GM12878 (cell line): ENCODE results near the gene NOM1. TPM values are rescaled to one million over a fixed set of nuclear protein-coding genes. Genes with fewer than 3 reads are reported as not detected.

Experiments
- ATAC-seq: fragments of 200-7000 bp; cut with Tn5 transposase; 3 replicates; pipeline ENCODE4 v1.9.1; 2020; ENCODE audit warnings: mild to moderate bottlenecking, moderate library complexity
- BruUV-seq: library from RNA; stranded (reverse); fragments of 400-500 nt; replicated peaks from 2 replicates; lab custom pipeline; 2021; lab: Mats Ljungman, UMichigan
- CTCF ChIA-PET: fragments of 300-600 bp; sonication (Branson Sonifier 250); formaldehyde crosslinking; extraction: SDS; loops from one replicate; lab custom pipeline; 2021; ENCODE audit warnings: inconsistent platforms; lab: Yijun Ruan, JAX
- POLR2A ChIA-PET: fragments of 350-600 bp; formaldehyde crosslinking; extraction: SDS; loops from one replicate; lab custom pipeline; 2021; ENCODE audit warnings: inconsistent platforms; lab: Charles Lee
- RAD21 ChIA-PET: fragments of 300-600 bp; sonication (Branson Sonifier 250); formaldehyde crosslinking; loops from one replicate; lab custom pipeline; 2023; ENCODE audit warnings: antibody characterized with exemption; ENCODE audit not compliant: unreplicated experiment; lab: Charles Lee
- SMC1A ChIA-PET: fragments of 300-600 bp; sonication (Branson Sonifier 250); formaldehyde crosslinking; loops from one replicate; lab custom pipeline; 2023; ENCODE audit not compliant: unreplicated experiment, uncharacterized antibody; lab: Charles Lee
- DNase-seq: peaks from one replicate; pipeline ENCODE4 v3.0.0-alpha.2; 2011; ENCODE audit warnings: low read depth, low spot score
- FAIRE-seq: peaks from 3 replicates; lab custom pipeline; 2011; peaks lifted over from hg19 to GRCh38; lab: Jason Lieb, UNC
- H2AFZ ChIP-seq: 2 replicates; pipeline ENCODE4 v1.6.0; 2011; ENCODE audit warnings: low read depth, low read length, control low read depth; ENCODE audit not compliant: control insufficient read depth
- H3K27ac ChIP-seq: 2 replicates; pipeline ENCODE4 v1.5.1; 2011; ENCODE audit warnings: control low read depth; ENCODE audit not compliant: control insufficient read depth, insufficient read depth
- H3K27me3 ChIP-seq, 2 experiments: replicated peaks in 1 of 2; 2 replicates each; pipeline versions ENCODE4 v1.6.0 to v1.6.1; 2011; ENCODE audit warnings: low read length in 1 of 2; ENCODE audit not compliant: control insufficient read depth in 2 of 2, insufficient read depth in 2 of 2
- H3K36me3 ChIP-seq, 2 experiments: 2 replicates each; pipeline ENCODE4 v1.5.1; 2011; ENCODE audit warnings: low read length in 1 of 2; ENCODE audit not compliant: control insufficient read depth in 2 of 2, insufficient read depth in 2 of 2
- H3K4me1 ChIP-seq: 2 replicates; pipeline ENCODE4 v1.6.1; 2011; ENCODE audit warnings: mild to moderate bottlenecking, low read length, moderate library complexity, mixed read lengths; ENCODE audit not compliant: control insufficient read depth, insufficient read depth
- H3K4me2 ChIP-seq: 2 replicates; pipeline ENCODE4 v1.6.0; 2011; ENCODE audit warnings: control low read depth; ENCODE audit not compliant: control insufficient read depth, insufficient read depth
- H3K4me3 ChIP-seq: fragments of 200-600 bp; sonication (generic); 2 replicates; pipeline ENCODE4 v1.5.1; 2016
- H3K79me2 ChIP-seq: 2 replicates; pipeline ENCODE4 v1.6.0; 2011; ENCODE audit warnings: low read length; ENCODE audit not compliant: control insufficient read depth, insufficient read depth
- H3K9ac ChIP-seq: 2 replicates; pipeline ENCODE4 v1.8.0; 2011; ENCODE audit warnings: low read length, control low read depth, mixed read lengths; ENCODE audit not compliant: control insufficient read depth, insufficient read depth
- H3K9me3 ChIP-seq: replicated peaks from 3 replicates; pipeline ENCODE4 v1.5.1; 2011; ENCODE audit warnings: mild to moderate bottlenecking, low read length; ENCODE audit not compliant: control insufficient read depth, insufficient read depth
- H4K20me1 ChIP-seq: 2 replicates; pipeline ENCODE4 v1.6.0; 2011; ENCODE audit not compliant: control insufficient read depth, insufficient read depth
- EP300 ChIP-seq, 2 experiments: fragments of 150-350 bp in 1 of 2; IDR thresholded peaks; 2 replicates each; pipeline ENCODE4 v1.6.1; 2011 to 2012; ENCODE audit warnings: low read depth in 2 of 2, low read length in 2 of 2, borderline replicate concordance in 1 of 2, improper control_type of control experiment in 1 of 2, inconsistent platforms in 1 of 2; ENCODE audit not compliant: control insufficient read depth in 1 of 2
- IKZF1 ChIP-seq: fragments of 450-650 bp; conservative IDR thresholded peaks from 2 replicates; pipeline ENCODE4 v1.6.1; 2017; ENCODE audit warnings: antibody characterized with exemption, mild to moderate bottlenecking
- LARP7 ChIP-seq: fragments of 450-650 bp; IDR thresholded peaks from 2 replicates; pipeline ENCODE4 v1.6.1; 2017; ENCODE audit warnings: mild to moderate bottlenecking
- MTA3 ChIP-seq: IDR thresholded peaks from 2 replicates; pipeline ENCODE4 v1.6.1; 2012; ENCODE audit warnings: low read length, inconsistent platforms, borderline replicate concordance
- NFIC ChIP-seq: IDR thresholded peaks from 2 replicates; pipeline ENCODE4 v1.6.1; 2012; ENCODE audit warnings: low read depth, mild to moderate bottlenecking, inconsistent platforms, low read length, moderate library complexity
- PML ChIP-seq: IDR thresholded peaks from 2 replicates; pipeline ENCODE4 v1.6.1; 2012; ENCODE audit warnings: low read length, inconsistent platforms
- RFX5 ChIP-seq: IDR thresholded peaks from 2 replicates; pipeline ENCODE4 v1.6.1; 2011; ENCODE audit warnings: low read depth, low read length, improper control_type of control experiment
- SKIL ChIP-seq: fragments of 450-650 bp; IDR thresholded peaks from 2 replicates; pipeline ENCODE4 v1.6.1; 2017; ENCODE audit warnings: mild to moderate bottlenecking, low read depth, inconsistent platforms; ENCODE audit not compliant: poor library complexity, severe bottlenecking
- SRF ChIP-seq, 2 experiments: IDR thresholded peaks; 2 replicates each; pipeline ENCODE4 v1.6.1; 2011; ENCODE audit warnings: low read depth in 2 of 2, low read length in 2 of 2, mild to moderate bottlenecking in 1 of 2, moderate library complexity in 1 of 2
- TARDBP ChIP-seq: IDR thresholded peaks from 2 replicates; pipeline ENCODE4 v1.6.1; 2016; ENCODE audit warnings: borderline replicate concordance
- YY1 ChIP-seq: IDR thresholded peaks from 2 replicates; pipeline ENCODE4 v1.6.1; 2011; ENCODE audit warnings: low read depth, mild to moderate bottlenecking, low read length
- WGBS: methylation state at CpG from one replicate; pipeline ENCODE4 v1.1.6; 2016; ENCODE audit warnings: low lambda C conversion rate; ENCODE audit not compliant: insufficient replicate concordance, insufficient coverage; ENCODE audit errors: missing lambda C conversion rate; 5-methylcytosine and 5-hydroxymethylcytosine counted together
- in situ Hi-C: fragments of 300-500 bp; cut with MboI; formaldehyde crosslinking; loops from 9 replicates; pipeline ENCODE4 v1.14.3; 2018; ENCODE audit warnings: mixed read lengths
- intact Hi-C: fragments of 100-400 bp; cut with micrococcal nuclease; formaldehyde crosslinking; loops from one replicate; pipeline ENCODE4 v1.14.2; 2022; ENCODE audit not compliant: unreplicated experiment
- polyA plus RNA-seq, 11 experiments: library from polyadenylated mRNA; depleted of rRNA in 4 of 11; unstranded in 6 of 11; stranded (reverse) in 5 of 11; fragments of >200 nt; fragmentation: Nextera tagmentation in 4 of 11; fragmentation: Illumina TruSeq in 1 of 11; extraction: Ambion mirVana in 4 of 11; extraction: Trizol in 1 of 11; gene quantifications; 1 replicate in 1 of 11; 2 replicates in 10 of 11; pipeline versions ENCODE4 v1.2.1 to v1.2.3, GENCODE V29; 2011 to 2016; ENCODE audit warnings: inconsistent platforms in 2 of 11, missing spikeins in 2 of 11, low read depth in 1 of 11
- total RNA-seq, 4 experiments: library from RNA; depleted of rRNA in 3 of 4; stranded (reverse); fragments of >200 nt in 3 of 4; fragmentation: Illumina TruSeq in 1 of 4; extraction: Trizol in 1 of 4; gene quantifications; 2 replicates each; pipeline versions ENCODE4 v1.2.1 to v1.2.3, GENCODE V29; 2013 to 2021
- TF ChIP-seq, protein P1 (sequence below): fragments of 450-650 bp; formaldehyde crosslinking; IDR thresholded peaks from 2 replicates; pipeline ENCODE4 v1.4.0; 2020; ENCODE audit warnings: mild to moderate bottlenecking, moderate library complexity
- TF ChIP-seq, protein P2 (sequence below): fragments of 450-650 bp; IDR thresholded peaks from 2 replicates; pipeline ENCODE4 v1.6.1; 2016; ENCODE audit warnings: mild to moderate bottlenecking

Gene NOM1
- total and polyA plus RNA-seq, 10 of the 15 experiments (the other 5 are each of a cell fraction or from before 2014, with no cell fraction given): 2.9 to 21.3 (median 17.8) TPM

- no TSS peak for BruUV-seq
- CTCF ChIA-PET: no interaction called here
These were observed 14.3 kb upstream of the NOM1 start for GRCh38 chr7:156935250-156935649.

More at GRCh38 chr7:156935250-156935649, 14.3 kb upstream of the NOM1 start:
- ATAC-seq (no peak), DNase-seq (no peak), FAIRE-seq (no peak)
- no peaks in the 10 kb centered on the region; a peak in 1 of 4 replicates for H3K27me3 ChIP-seq
- ChIA-PET POLR2A (no interaction called here), SMC1A (no interaction called here), RAD21 (no interaction called here)
- H3K4me3 ChIP-seq: no peak overlapping the region
- H3K4me2 ChIP-seq: no peak overlapping the region
- H4K20me1 ChIP-seq: no peaks in the 10 kb centered on the region
- H3K9me3 ChIP-seq: no peaks in the 10 kb centered on the region
- no peaks in the 10 kb centered on the region for H3K79me2 ChIP-seq
- H3K27ac ChIP-seq: no peak overlapping the region
- no peak overlapping the region for H3K9ac ChIP-seq
- WGBS: 65% methylated on average over 5 of the region's 7 CpGs
- TF ChIP-seq, protein P1, sequence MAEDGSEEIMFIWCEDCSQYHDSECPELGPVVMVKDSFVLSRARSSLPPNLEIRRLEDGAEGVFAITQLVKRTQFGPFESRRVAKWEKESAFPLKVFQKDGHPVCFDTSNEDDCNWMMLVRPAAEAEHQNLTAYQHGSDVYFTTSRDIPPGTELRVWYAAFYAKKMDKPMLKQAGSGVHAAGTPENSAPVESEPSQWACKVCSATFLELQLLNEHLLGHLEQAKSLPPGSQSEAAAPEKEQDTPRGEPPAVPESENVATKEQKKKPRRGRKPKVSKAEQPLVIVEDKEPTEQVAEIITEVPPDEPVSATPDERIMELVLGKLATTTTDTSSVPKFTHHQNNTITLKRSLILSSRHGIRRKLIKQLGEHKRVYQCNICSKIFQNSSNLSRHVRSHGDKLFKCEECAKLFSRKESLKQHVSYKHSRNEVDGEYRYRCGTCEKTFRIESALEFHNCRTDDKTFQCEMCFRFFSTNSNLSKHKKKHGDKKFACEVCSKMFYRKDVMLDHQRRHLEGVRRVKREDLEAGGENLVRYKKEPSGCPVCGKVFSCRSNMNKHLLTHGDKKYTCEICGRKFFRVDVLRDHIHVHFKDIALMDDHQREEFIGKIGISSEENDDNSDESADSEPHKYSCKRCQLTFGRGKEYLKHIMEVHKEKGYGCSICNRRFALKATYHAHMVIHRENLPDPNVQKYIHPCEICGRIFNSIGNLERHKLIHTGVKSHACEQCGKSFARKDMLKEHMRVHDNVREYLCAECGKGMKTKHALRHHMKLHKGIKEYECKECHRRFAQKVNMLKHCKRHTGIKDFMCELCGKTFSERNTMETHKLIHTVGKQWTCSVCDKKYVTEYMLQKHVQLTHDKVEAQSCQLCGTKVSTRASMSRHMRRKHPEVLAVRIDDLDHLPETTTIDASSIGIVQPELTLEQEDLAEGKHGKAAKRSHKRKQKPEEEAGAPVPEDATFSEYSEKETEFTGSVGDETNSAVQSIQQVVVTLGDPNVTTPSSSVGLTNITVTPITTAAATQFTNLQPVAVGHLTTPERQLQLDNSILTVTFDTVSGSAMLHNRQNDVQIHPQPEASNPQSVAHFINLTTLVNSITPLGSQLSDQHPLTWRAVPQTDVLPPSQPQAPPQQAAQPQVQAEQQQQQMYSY (CRISPR knock-in tag): no peak
- TF ChIP-seq PML (no peak), MTA3 (no peak), RFX5 (no peak), NFIC (no peak), IKZF1 (no peak), LARP7 (no peak), TARDBP (no peak), SRF (IDR thresholded peaks at IDR 0.05; ENCODE audit: low read depth in 2 of 2, low read length in 2 of 2) (no peak), EP300 (IDR thresholded peaks at IDR 0.05; ENCODE audit: borderline replicate concordance in 1 of 2, control insufficient read depth in 1 of 2, low read depth in 2 of 2, low read length in 2 of 2) (no peak), SKIL (no peak), YY1 (no peak)
- TF ChIP-seq, protein P2, sequence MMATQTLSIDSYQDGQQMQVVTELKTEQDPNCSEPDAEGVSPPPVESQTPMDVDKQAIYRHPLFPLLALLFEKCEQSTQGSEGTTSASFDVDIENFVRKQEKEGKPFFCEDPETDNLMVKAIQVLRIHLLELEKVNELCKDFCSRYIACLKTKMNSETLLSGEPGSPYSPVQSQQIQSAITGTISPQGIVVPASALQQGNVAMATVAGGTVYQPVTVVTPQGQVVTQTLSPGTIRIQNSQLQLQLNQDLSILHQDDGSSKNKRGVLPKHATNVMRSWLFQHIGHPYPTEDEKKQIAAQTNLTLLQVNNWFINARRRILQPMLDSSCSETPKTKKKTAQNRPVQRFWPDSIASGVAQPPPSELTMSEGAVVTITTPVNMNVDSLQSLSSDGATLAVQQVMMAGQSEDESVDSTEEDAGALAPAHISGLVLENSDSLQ: no peak
- TF ChIP-seq, all 136 proteins: peak for 0
- in situ Hi-C loops (no loop called here), intact Hi-C loops (no loop called here)
- no peaks in the 10 kb centered on the region for H3K4me1 ChIP-seq
- no peaks in the 10 kb centered on the region for H3K36me3 ChIP-seq
- H2AFZ ChIP-seq: no peak overlapping the region
